ENCODE measurements around the gene DAB2IP.

- no peak for TF ChIP-seq CTCF (conservative IDR thresholded peaks at IDR 0.05)
- TF ChIP-seq EZH2 (IDR thresholded peaks at IDR 0.05; ENCODE audit: low read depth) = no peak
Measured at GRCh38 chr9:121675381-121675780, 23.9 kb downstream of the DAB2IP start.

Data from PC-9 (cell line).